ENCODE measurements around the gene MTARC2. TPM values are rescaled to one million over a fixed set of nuclear protein-coding genes. Genes with fewer than 3 reads are reported as not detected.
"Not testable (repeated sequence)": the region's sequence is repeated elsewhere in the genome, so short reads cannot be mapped to it uniquely, and the experiment has no call there.

The MTARC2 gene
- total RNA-seq, 1 experiment from 2014 or later = 13.3 TPM

DNA sequence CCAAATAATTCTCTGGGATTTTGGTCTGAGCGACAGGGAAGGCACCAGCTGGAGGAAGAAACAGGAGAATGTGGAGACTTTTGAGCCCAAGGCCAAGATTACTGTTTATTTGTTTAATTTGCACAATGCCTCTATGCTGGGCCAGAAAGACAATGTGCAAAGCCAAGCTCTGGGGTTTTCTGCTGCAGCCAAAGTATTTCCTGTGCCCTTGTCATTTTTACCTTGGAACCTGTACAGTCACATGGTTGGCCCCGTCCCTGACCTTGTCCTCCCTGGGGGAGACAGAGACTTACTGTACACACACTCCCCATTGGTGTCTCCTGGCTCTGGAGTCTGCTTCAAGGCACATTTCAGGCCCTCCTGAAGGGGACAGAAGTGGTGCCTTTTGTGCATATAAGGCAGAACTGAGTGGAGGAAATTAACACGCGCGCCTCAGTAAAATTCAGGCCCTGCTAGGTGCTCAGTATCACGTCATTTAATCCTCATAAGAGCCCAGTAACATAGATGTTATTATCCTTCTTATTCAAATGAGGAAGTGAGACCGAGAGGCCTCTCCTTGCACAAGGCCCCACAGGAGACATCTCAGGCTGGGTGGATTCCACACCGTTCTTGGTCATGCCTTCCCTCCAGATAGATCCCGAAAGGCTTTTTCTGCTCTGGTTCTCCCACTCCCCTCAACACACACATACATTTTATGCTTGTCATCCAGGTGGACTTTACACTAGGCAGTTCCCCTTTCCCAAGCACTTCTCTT, 36.9 kb upstream of the MTARC2 start:
- no peaks in the 10 kb centered on the region for H3K36me3 ChIP-seq (ENCODE audit: low read depth, low read length)
- no peak for ATAC-seq
- H3K4me2 ChIP-seq (ENCODE audit: low read length) = no peak overlapping the region
- no peaks in the 10 kb centered on the region for H4K20me1 ChIP-seq (ENCODE audit: low read length)
- no peaks in the 10 kb centered on the region for H3K27me3 ChIP-seq (ENCODE audit: low read length)
- no peaks in the 10 kb centered on the region for H3K9me2 ChIP-seq (replicated peaks; ENCODE audit: low read length)
- TF ChIP-seq, protein P1, sequence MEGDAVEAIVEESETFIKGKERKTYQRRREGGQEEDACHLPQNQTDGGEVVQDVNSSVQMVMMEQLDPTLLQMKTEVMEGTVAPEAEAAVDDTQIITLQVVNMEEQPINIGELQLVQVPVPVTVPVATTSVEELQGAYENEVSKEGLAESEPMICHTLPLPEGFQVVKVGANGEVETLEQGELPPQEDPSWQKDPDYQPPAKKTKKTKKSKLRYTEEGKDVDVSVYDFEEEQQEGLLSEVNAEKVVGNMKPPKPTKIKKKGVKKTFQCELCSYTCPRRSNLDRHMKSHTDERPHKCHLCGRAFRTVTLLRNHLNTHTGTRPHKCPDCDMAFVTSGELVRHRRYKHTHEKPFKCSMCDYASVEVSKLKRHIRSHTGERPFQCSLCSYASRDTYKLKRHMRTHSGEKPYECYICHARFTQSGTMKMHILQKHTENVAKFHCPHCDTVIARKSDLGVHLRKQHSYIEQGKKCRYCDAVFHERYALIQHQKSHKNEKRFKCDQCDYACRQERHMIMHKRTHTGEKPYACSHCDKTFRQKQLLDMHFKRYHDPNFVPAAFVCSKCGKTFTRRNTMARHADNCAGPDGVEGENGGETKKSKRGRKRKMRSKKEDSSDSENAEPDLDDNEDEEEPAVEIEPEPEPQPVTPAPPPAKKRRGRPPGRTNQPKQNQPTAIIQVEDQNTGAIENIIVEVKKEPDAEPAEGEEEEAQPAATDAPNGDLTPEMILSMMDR (conservative IDR thresholded peaks at IDR 0.05; ENCODE audit: low read depth, low read length) = no peak
- TF ChIP-seq EZH2phosphoT487 (IDR thresholded peaks at IDR 0.05; ENCODE audit: borderline replicate concordance, low read length) (no peak), EZH2 (IDR thresholded peaks at IDR 0.05; ENCODE audit: low read length, unreplicated experiment) (no peak)
- POLR2A ChIA-PET (ENCODE audit: unreplicated experiment) = no interaction called here
- no TSS peak for BruUV-seq (replicated peaks)
- DNase-seq = no peak
- no peaks in the 10 kb centered on the region for H3K79me2 ChIP-seq (ENCODE audit: low read length)
- no peak overlapping the region for H3K4me3 ChIP-seq (ENCODE audit: low read length)
- H3F3A ChIP-seq (ENCODE audit: low read length, unreplicated experiment) = no peaks in the 10 kb centered on the region
- H3K9me3 ChIP-seq (ENCODE audit: low read length) = no peaks in the 10 kb centered on the region
- H3K4me1 ChIP-seq (ENCODE audit: insufficient read depth, low read length) = no peaks in the 10 kb centered on the region
- H3K9ac ChIP-seq (ENCODE audit: low read length) = no peak overlapping the region
- no peak overlapping the region for H2AFZ ChIP-seq (ENCODE audit: low read length)
- intact Hi-C loops (cut with micrococcal nuclease) = no loop called here
- CTCF ChIA-PET = no interaction called here
- no peak overlapping the region for H3K27ac ChIP-seq (ENCODE audit: low read length)

- H3K79me2 ChIP-seq (ENCODE audit: low read length); H3K27me3 ChIP-seq (ENCODE audit: low read length); H4K20me1 ChIP-seq (ENCODE audit: low read length); H3K9me3 ChIP-seq (ENCODE audit: low read length); DNase-seq; H3K9ac ChIP-seq (ENCODE audit: low read length); POLR2A ChIA-PET (ENCODE audit: unreplicated experiment); H3K36me3 ChIP-seq (ENCODE audit: low read depth, low read length); H3F3A ChIP-seq (ENCODE audit: low read length, unreplicated experiment); H3K4me2 ChIP-seq (ENCODE audit: low read length); H2AFZ ChIP-seq (ENCODE audit: low read length); BruUV-seq (replicated peaks); H3K4me1 ChIP-seq (ENCODE audit: insufficient read depth, low read length); ATAC-seq; intact Hi-C loops (cut with micrococcal nuclease); H3K27ac ChIP-seq (ENCODE audit: low read length); CTCF ChIA-PET; H3K9me2 ChIP-seq (replicated peaks; ENCODE audit: low read length); H3K4me3 ChIP-seq (ENCODE audit: low read length): not testable (repeated sequence)
Measured at GRCh38 chr1:220715986-220716385, 32.1 kb upstream of the MTARC2 start.

- no peak overlapping the region for H3K9ac ChIP-seq (ENCODE audit: low read length)
- BruUV-seq (replicated peaks) = no TSS peak
- CTCF ChIA-PET = no interaction called here
- POLR2A ChIA-PET (ENCODE audit: unreplicated experiment) = no interaction called here
- H3K79me2 ChIP-seq (ENCODE audit: low read length) = no peaks in the 10 kb centered on the region
- no peak overlapping the region for H3K4me2 ChIP-seq (ENCODE audit: low read length)
- ATAC-seq = no peak
- DNase-seq = no peak
- no peaks in the 10 kb centered on the region for H3K36me3 ChIP-seq (ENCODE audit: low read depth, low read length)
- H3K27me3 ChIP-seq (ENCODE audit: low read length) = no peaks in the 10 kb centered on the region
- intact Hi-C loops (cut with micrococcal nuclease) = no loop called here
- H3K4me3 ChIP-seq (ENCODE audit: low read length) = no peak overlapping the region
- no peak overlapping the region for H2AFZ ChIP-seq (ENCODE audit: low read length)
- H3K27ac ChIP-seq (ENCODE audit: low read length) = no peak overlapping the region
- H4K20me1 ChIP-seq (ENCODE audit: low read length) = no peaks in the 10 kb centered on the region
- H3K4me1 ChIP-seq (ENCODE audit: insufficient read depth, low read length) = no peaks in the 10 kb centered on the region
- no peaks in the 10 kb centered on the region for H3K9me3 ChIP-seq (ENCODE audit: low read length)
- no peaks in the 10 kb centered on the region for H3K9me2 ChIP-seq (replicated peaks; ENCODE audit: low read length)
- TF ChIP-seq EZH2phosphoT487 (IDR thresholded peaks at IDR 0.05; ENCODE audit: borderline replicate concordance, low read length) = no peak
- no peak for TF ChIP-seq EZH2 (IDR thresholded peaks at IDR 0.05; ENCODE audit: low read length, unreplicated experiment)
- TF ChIP-seq, protein P1 (conservative IDR thresholded peaks at IDR 0.05; ENCODE audit: low read depth, low read length) = no peak
- H3F3A ChIP-seq (ENCODE audit: low read length, unreplicated experiment) = no peaks in the 10 kb centered on the region
Measured at GRCh38 chr1:220717800-220718640, 30.1 kb upstream of the MTARC2 start.

- ATAC-seq; POLR2A ChIA-PET (ENCODE audit: unreplicated experiment); DNase-seq: not testable (repeated sequence)
Measured at GRCh38 chr1:220721266-220721665, 26.9 kb upstream of the MTARC2 start.

More at GRCh38 chr1:220721266-220721665, 26.9 kb upstream of the MTARC2 start:
- BruUV-seq (replicated peaks); H4K20me1 ChIP-seq (ENCODE audit: low read length); H3K4me2 ChIP-seq (ENCODE audit: low read length); H3K27me3 ChIP-seq (ENCODE audit: low read length); intact Hi-C loops (cut with micrococcal nuclease); H3K79me2 ChIP-seq (ENCODE audit: low read length); H3K9me2 ChIP-seq (replicated peaks; ENCODE audit: low read length); CTCF ChIA-PET; H3K4me1 ChIP-seq (ENCODE audit: insufficient read depth, low read length); H3F3A ChIP-seq (ENCODE audit: low read length, unreplicated experiment); H2AFZ ChIP-seq (ENCODE audit: low read length); H3K27ac ChIP-seq (ENCODE audit: low read length); H3K9me3 ChIP-seq (ENCODE audit: low read length); H3K9ac ChIP-seq (ENCODE audit: low read length); H3K4me3 ChIP-seq (ENCODE audit: low read length); H3K36me3 ChIP-seq (ENCODE audit: low read depth, low read length): not testable (repeated sequence)

Data from PC-3 (cell line).